SK-N-SH (cell line): ENCODE data around the gene MC1R. TPM values are rescaled to one million over a fixed set of nuclear protein-coding genes. Genes with fewer than 3 reads are reported as not detected.

Experiments used
- CTCF ChIA-PET: fragments of 300-600, 350-600 bp; formaldehyde crosslinking; extraction: SDS; loops from one replicate; lab custom pipeline; 2021; lab: Yijun Ruan, JAX
- POLR2A ChIA-PET: fragments of 350-600 bp; sonication (Branson Sonifier 250); formaldehyde crosslinking; extraction: SDS; loops from one replicate; lab custom pipeline; 2020; ENCODE audit warnings: antibody characterized with exemption, inconsistent platforms; lab: Yijun Ruan, JAX
- DNase-seq: peaks from one replicate; pipeline ENCODE4 v3.0.0; 2012
- H2AFZ ChIP-seq: fragments of 200-600 bp; sonication (generic); 2 replicates; pipeline ENCODE4 v1.8.1; 2016; ENCODE audit warnings: antibody characterized with exemption, mild to moderate bottlenecking, low read depth
- H3F3A ChIP-seq: fragments of 200-600 bp; sonication (generic); replicated peaks from 2 replicates; pipeline ENCODE3; 2016; ENCODE audit warnings: antibody characterized with exemption, mild to moderate bottlenecking; ENCODE audit not compliant: insufficient read depth
- H3K27ac ChIP-seq, 2 experiments: fragments of 200-500 bp in 1 of 2; fragments of 200-600 bp in 1 of 2; sonication (Bioruptor generic) in 1 of 2; sonication (generic), shearing (Covaris generic) in 1 of 2; 2 replicates each; pipeline versions ENCODE4 v1.5.1 to v1.6.1; 2014 to 2016; ENCODE audit warnings: low read depth in 2 of 2, inconsistent platforms in 1 of 2, low read length in 1 of 2, mild to moderate bottlenecking in 1 of 2, mixed read lengths in 1 of 2
- H3K27me3 ChIP-seq: fragments of 200-600 bp; sonication (generic), shearing (Covaris generic); 2 replicates; pipeline ENCODE4 v1.6.1; 2016; ENCODE audit warnings: mixed run types; ENCODE audit not compliant: insufficient read depth
- H3K36me3 ChIP-seq, 2 experiments: fragments of 200-500 bp in 1 of 2; fragments of 200-600 bp in 1 of 2; sonication (Bioruptor generic) in 1 of 2; sonication (generic) in 1 of 2; replicated peaks in 1 of 2; 2 replicates each; pipeline versions ENCODE3 to v1.5.1; 2014 to 2016; ENCODE audit warnings: low read length in 1 of 2, mild to moderate bottlenecking in 1 of 2; ENCODE audit not compliant: insufficient read depth in 2 of 2, control insufficient read depth in 1 of 2
- H3K4me1 ChIP-seq, 2 experiments: fragments of 200-500 bp in 1 of 2; fragments of 200-600 bp in 1 of 2; sonication (Bioruptor generic) in 1 of 2; sonication (generic), shearing (Covaris generic) in 1 of 2; 2 replicates each; pipeline versions ENCODE4 v1.5.1 to v1.6.1; 2014 to 2016; ENCODE audit warnings: low read depth in 1 of 2, low read length in 1 of 2, mixed run types in 1 of 2; ENCODE audit not compliant: insufficient read depth in 2 of 2, control insufficient read depth in 1 of 2
- H3K4me2 ChIP-seq: fragments of 200-600 bp; sonication (generic), shearing (Covaris generic); 2 replicates; pipeline ENCODE4 v1.6.1; 2017; ENCODE audit warnings: mixed run types
- H3K4me3 ChIP-seq, 2 experiments: fragments of 200-500 bp in 1 of 2; fragments of 200-600 bp in 1 of 2; sonication (Bioruptor generic) in 1 of 2; sonication (generic), shearing (Covaris generic) in 1 of 2; 2 replicates each; pipeline versions ENCODE4 v1.5.1 to v1.8.1; 2014 to 2016; ENCODE audit warnings: low read depth in 2 of 2, inconsistent platforms in 1 of 2, low read length in 1 of 2, mild to moderate bottlenecking in 1 of 2, mixed read lengths in 1 of 2, moderate library complexity in 1 of 2
- H3K79me2 ChIP-seq: fragments of 200-600 bp; sonication (generic); 2 replicates; pipeline ENCODE4 v1.8.1; 2017; ENCODE audit warnings: mild to moderate bottlenecking; ENCODE audit not compliant: insufficient read depth
- H3K9ac ChIP-seq: fragments of 200-600 bp; sonication (generic); 2 replicates; pipeline ENCODE4 v1.6.1; 2017; ENCODE audit warnings: mixed run types
- H3K9me2 ChIP-seq: fragments of 200-600 bp; sonication (generic); 2 replicates; pipeline ENCODE4 v1.6.1; 2017; ENCODE audit warnings: mixed run types
- H3K9me3 ChIP-seq: fragments of 200-600 bp; sonication (generic); 2 replicates; pipeline ENCODE4 v1.6.1; 2017; ENCODE audit warnings: mixed run types, mild to moderate bottlenecking, moderate library complexity
- H4K20me1 ChIP-seq: fragments of 200-600 bp; sonication (generic); 2 replicates; pipeline ENCODE4 v1.6.1; 2017; ENCODE audit warnings: mild to moderate bottlenecking, mixed run types; ENCODE audit not compliant: insufficient read depth
- CHD2 ChIP-seq: fragments of 150-350 bp; IDR thresholded peaks from 2 replicates; pipeline ENCODE4 v1.6.1; 2018; ENCODE audit warnings: low read length; ENCODE audit not compliant: partially characterized antibody
- ELF1 ChIP-seq: IDR thresholded peaks from 2 replicates; pipeline ENCODE4 v1.4.0; 2012
- FOXJ3 ChIP-seq: sonication (generic); formaldehyde crosslinking; IDR thresholded peaks from 2 replicates; pipeline ENCODE4 v1.5.1; 2020; ENCODE audit warnings: mild to moderate bottlenecking, missing genetic modification reagents
- GABPA ChIP-seq: IDR thresholded peaks from 2 replicates; pipeline ENCODE4 v1.4.0; 2012; ENCODE audit warnings: low read depth, mild to moderate bottlenecking
- JUND ChIP-seq: IDR thresholded peaks from 2 replicates; pipeline ENCODE4 v1.4.0; 2012
- MAX ChIP-seq: IDR thresholded peaks from 2 replicates; pipeline ENCODE4 v1.4.0; 2012; ENCODE audit warnings: low read depth
- MXI1 ChIP-seq: IDR thresholded peaks from 2 replicates; pipeline ENCODE4 v1.6.1; 2012; ENCODE audit warnings: mild to moderate bottlenecking, low read depth, low read length, improper control_type of control experiment
- NFIC ChIP-seq: IDR thresholded peaks from 2 replicates; pipeline ENCODE4 v1.4.0; 2012; ENCODE audit warnings: borderline replicate concordance
- NRF1 ChIP-seq: IDR thresholded peaks from 2 replicates; pipeline ENCODE4 v1.6.1; 2012; ENCODE audit warnings: low read depth, mild to moderate bottlenecking, low read length
- RCOR1 ChIP-seq: fragments of 150-350 bp; IDR thresholded peaks from 2 replicates; pipeline ENCODE4 v1.6.1; 2017; ENCODE audit warnings: antibody characterized with exemption, low read length
- REST ChIP-seq: IDR thresholded peaks from 2 replicates; pipeline ENCODE4 v1.6.1; 2012; ENCODE audit warnings: mild to moderate bottlenecking, low read depth, low read length, moderate library complexity
- SIN3A ChIP-seq: IDR thresholded peaks from 2 replicates; pipeline ENCODE4 v1.6.1; 2012; ENCODE audit warnings: low read depth, mild to moderate bottlenecking, low read length, moderate library complexity, borderline replicate concordance
- SMC3 ChIP-seq: IDR thresholded peaks from 2 replicates; pipeline ENCODE4 v1.6.1; 2012; ENCODE audit warnings: low read depth, low read length, improper control_type of control experiment
- USF1 ChIP-seq: IDR thresholded peaks from 2 replicates; pipeline ENCODE4 v1.4.0; 2012; ENCODE audit warnings: low read depth, borderline replicate concordance
- USF2 ChIP-seq: fragments of 150-350 bp; IDR thresholded peaks from 2 replicates; pipeline ENCODE4 v1.6.1; 2017; ENCODE audit warnings: antibody characterized with exemption, low read length, low read depth, borderline replicate concordance
- WGBS: methylation state at CpG from one replicate; pipeline ENCODE4 v1.1.6; 2017; ENCODE audit warnings: low lambda C conversion rate; 5-methylcytosine and 5-hydroxymethylcytosine counted together
- polyA plus RNA-seq, 3 experiments: library from polyadenylated mRNA; depleted of rRNA; stranded (reverse); fragments of >200 nt; gene quantifications; 2 replicates each; pipeline ENCODE4 v1.2.3, GENCODE V29; 2012

Gene MC1R
- polyA plus RNA-seq, 1 of the 3 experiments (the other 2 are of a cell fraction): 11.1 TPM

- peaks cover 12 to 47% of the 10 kb centered on the region in 2 experiments; a peak in 3 of 4 replicates for H3K4me1 ChIP-seq
- peaks cover 29% of the 10 kb centered on the region for H3K79me2 ChIP-seq
- H3K9me2 ChIP-seq: no peaks in the 10 kb centered on the region
- no peaks in the 10 kb centered on the region for H3K36me3 ChIP-seq
- H3K4me2 ChIP-seq: peak overlapping the region; percentile 93
- TF ChIP-seq REST (no peak), JUND (no peak), FOXJ3 (no peak), CHD2 (no peak), NFIC (no peak), GABPA (no peak), SIN3A (no peak), SMC3 (no peak), USF1 (no peak), USF2 (no peak), MAX (no peak), NRF1 (no peak), MXI1 (no peak), ELF1 (no peak), RCOR1 (no peak)
- POLR2A ChIA-PET: no interaction called here
- H3F3A ChIP-seq: peaks cover 34% of the 10 kb centered on the region
- H3K4me3 ChIP-seq: no peak overlapping the region
- H3K9ac ChIP-seq: 0 out of 2 replicates have a peak overlapping the region, but pooled peaks have one; percentile 96
- WGBS: 72% methylated on average over 6 of the region's 6 CpGs
- CTCF ChIA-PET: interaction anchor here (1.6 to 6.1 kb wide), 2 partner anchors 11 to 60 kb away, joined by 3 to 53 read pairs; no protein-coding TSS in a partner anchor
- H3K9me3 ChIP-seq: no peaks in the 10 kb centered on the region
- peak overlapping the region; percentile 97 to 100 for H3K27ac ChIP-seq
- H2AFZ ChIP-seq: no peak overlapping the region
- DNase-seq: no peak
- peaks cover 24% of the 10 kb centered on the region for H4K20me1 ChIP-seq
- no peaks in the 10 kb centered on the region for H3K27me3 ChIP-seq
Observed at GRCh38 chr16:89920723-89921122, 2.1 kb downstream of the MC1R start.
